PC-9 (cell line): ENCODE measurements around the gene CCR5AS.
A peak's percentile ranks its signal among the peaks of the same experiment; 100 is the strongest.
"Not testable (repeated sequence)": the region's sequence is repeated elsewhere in the genome, so short reads cannot be mapped to it uniquely, and the experiment has no call there.

ENCODE experiments used
- BruUV-seq: library from RNA; stranded (reverse); fragments of 400-500 nt; replicated peaks from 2 replicates; lab custom pipeline; 2021; lab: Mats Ljungman, UMichigan
- CTCF ChIA-PET: fragments of 300-600 bp; sonication (Branson Sonifier 250); formaldehyde crosslinking; loops from one replicate; lab custom pipeline; 2022; ENCODE audit warnings: antibody characterized with exemption; lab: Charles Lee
- POLR2A ChIA-PET: fragments of 300-600 bp; sonication (Branson Sonifier 250); formaldehyde crosslinking; loops from one replicate; lab custom pipeline; 2022; ENCODE audit warnings: antibody characterized with exemption; ENCODE audit not compliant: unreplicated experiment; lab: Charles Lee
- DNase-seq, 2 experiments: peaks; one replicate each; pipeline versions ENCODE4 v3.0.0 to v3.0.0-alpha.2; 2015 to 2022; ENCODE audit warnings: mixed read lengths in 1 of 2
- H2AFZ ChIP-seq: fragments of 200-600 bp; sonication (generic); 2 replicates; pipeline ENCODE4 v1.8.1; 2017; ENCODE audit warnings: antibody characterized with exemption
- H3F3A ChIP-seq: fragments of 200-600 bp; sonication (generic); 2 replicates; pipeline ENCODE4 v1.8.1; 2017; ENCODE audit warnings: antibody characterized with exemption, mild to moderate bottlenecking, low read depth; ENCODE audit not compliant: insufficient read depth
- H3K27ac ChIP-seq: fragments of 200-600 bp; sonication (generic); 2 replicates; pipeline ENCODE4 v1.6.1; 2016; ENCODE audit warnings: mixed run types
- H3K27me3 ChIP-seq: fragments of 200-600 bp; sonication (generic); 2 replicates; pipeline ENCODE4 v1.6.1; 2016; ENCODE audit warnings: low read depth, mixed run types; ENCODE audit not compliant: insufficient read depth
- H3K36me3 ChIP-seq: fragments of 200-600 bp; sonication (generic); 2 replicates; pipeline ENCODE4 v1.6.1; 2016; ENCODE audit warnings: low read depth, mixed run types
- H3K4me1 ChIP-seq: fragments of 200-600 bp; sonication (generic); replicated peaks from 2 replicates; pipeline ENCODE4 v1.6.1; 2016; ENCODE audit warnings: mixed run types; ENCODE audit not compliant: insufficient read depth
- H3K4me2 ChIP-seq: fragments of 200-600 bp; sonication (generic); 2 replicates; pipeline ENCODE4 v1.6.1; 2017; ENCODE audit warnings: mixed run types
- H3K4me3 ChIP-seq: fragments of 200-600 bp; sonication (generic); 2 replicates; pipeline ENCODE4 v1.6.1; 2016; ENCODE audit warnings: mixed run types
- H3K79me2 ChIP-seq: fragments of 200-600 bp; sonication (generic); 2 replicates; pipeline ENCODE4 v1.6.1; 2017; ENCODE audit warnings: low read depth, mixed run types
- H3K9me2 ChIP-seq: fragments of 200-600 bp; sonication (generic); 2 replicates; pipeline ENCODE4 v1.8.1; 2017; ENCODE audit warnings: mild to moderate bottlenecking; ENCODE audit not compliant: insufficient read depth
- H3K9me3 ChIP-seq: fragments of 200-600 bp; sonication (generic); 2 replicates; pipeline ENCODE4 v1.8.1; 2016; ENCODE audit warnings: low read depth; ENCODE audit not compliant: insufficient read depth
- H4K20me1 ChIP-seq: fragments of 200-600 bp; sonication (generic); 2 replicates; pipeline ENCODE4 v1.8.1; 2017; ENCODE audit not compliant: insufficient read depth
- CTCF ChIP-seq: fragments of 200-600 bp; sonication (generic); conservative IDR thresholded peaks from 2 replicates; pipeline ENCODE4 v1.6.1; 2017; ENCODE audit warnings: mixed run types, antibody characterized with exemption, mild to moderate bottlenecking, moderate library complexity
- EZH2 ChIP-seq: fragments of 200-600 bp; sonication (generic); IDR thresholded peaks from 2 replicates; pipeline ENCODE4 v1.8.0; 2017; ENCODE audit warnings: antibody characterized with exemption, low read depth
- intact Hi-C: fragments of 100-400 bp; cut with micrococcal nuclease; formaldehyde crosslinking; loops from one replicate; pipeline ENCODE4 v1.10.0; 2022; ENCODE audit not compliant: unreplicated experiment

CCR5AS gene

GRCh38 chr3:46334741-46335478, 72.0 kb downstream of the CCR5AS start:
- H3K4me3 ChIP-seq, result no peak overlapping the region
- ChIA-PET POLR2A (no interaction called here), CTCF (no interaction called here)
- H3K4me2 ChIP-seq, result no peak overlapping the region
- intact Hi-C loops, result no loop called here
- H3K27me3 ChIP-seq, result no peaks in the 10 kb centered on the region
- no TSS peak for BruUV-seq
- DNase-seq, result peak in 1 of 2 experiments; percentile 70
- peak overlapping the region; percentile 20; the same call in 1 of the 2 replicates for H3K27ac ChIP-seq
- no peaks in the 10 kb centered on the region for H3K36me3 ChIP-seq
- H3F3A ChIP-seq, result peaks cover 5% of the 10 kb centered on the region; the same call in 1 of the 2 replicates
- peaks cover 11% of the 10 kb centered on the region; the same call in 1 of the 2 replicates for H3K9me3 ChIP-seq
- H4K20me1 ChIP-seq, result no peaks in the 10 kb centered on the region
- no peak for TF ChIP-seq EZH2
- no peak for TF ChIP-seq CTCF
- no peaks in the 10 kb centered on the region; the same call in 1 of the 2 replicates for H3K4me1 ChIP-seq
- no peaks in the 10 kb centered on the region for H3K79me2 ChIP-seq
- no peaks in the 10 kb centered on the region for H3K9me2 ChIP-seq
- no peak overlapping the region for H2AFZ ChIP-seq

- CTCF ChIA-PET, H3K9me3 ChIP-seq, H3K79me2 ChIP-seq, DNase-seq, BruUV-seq, H3K4me3 ChIP-seq, H3K36me3 ChIP-seq, H3K27ac ChIP-seq, intact Hi-C loops, H2AFZ ChIP-seq, H3K4me1 ChIP-seq, H3K4me2 ChIP-seq, H3K9me2 ChIP-seq, H3F3A ChIP-seq, POLR2A ChIA-PET, H3K27me3 ChIP-seq, H4K20me1 ChIP-seq: not testable (repeated sequence)
Measured at GRCh38 chr3:46330676-46331075, 76.2 kb downstream of the CCR5AS start.

DNA sequence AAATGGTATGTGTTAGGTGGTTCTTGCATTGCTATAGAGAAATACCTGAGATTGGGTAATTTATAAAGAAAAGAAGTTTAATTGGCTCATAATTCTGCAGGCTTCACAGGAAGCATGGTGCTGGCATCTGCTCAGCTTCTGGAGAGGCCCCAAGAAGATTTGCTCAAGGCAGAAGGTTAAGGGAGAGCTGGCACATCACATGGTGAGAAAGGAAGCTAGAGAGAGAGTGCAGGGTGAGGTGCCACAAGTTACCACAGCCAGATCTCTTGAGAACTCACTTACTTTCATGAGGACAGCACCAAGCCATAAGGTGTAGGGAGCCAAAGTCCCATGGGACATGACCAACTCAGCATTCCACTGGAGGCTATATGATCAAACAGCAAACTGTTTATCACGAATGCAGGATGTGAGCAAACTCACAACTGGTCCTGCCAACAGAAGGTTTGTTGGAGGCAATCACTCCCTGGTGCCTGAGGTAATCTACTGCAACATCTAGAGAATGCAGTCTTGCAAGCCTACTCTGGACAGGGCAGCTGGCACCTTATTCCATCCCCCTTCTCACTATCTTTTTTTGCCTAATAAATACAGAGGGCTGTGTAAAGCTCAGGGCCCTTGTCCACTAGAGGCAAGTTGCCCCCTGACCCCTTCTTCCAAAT, 81.1 kb downstream of the CCR5AS start:
- Histone ChIP-seq H3K36me3 (no peaks in the 10 kb centered on the region), H4K20me1 (no peaks in the 10 kb centered on the region), H3K4me1 (no peaks in the 10 kb centered on the region), H3K27me3 (no peaks in the 10 kb centered on the region), H3K4me2 (no peak overlapping the region), H3K9me3 (no peaks in the 10 kb centered on the region; the same call in 1 of the 2 replicates), H3K79me2 (no peaks in the 10 kb centered on the region), H3K9me2 (no peaks in the 10 kb centered on the region), H3K27ac (no peak overlapping the region), H2AFZ (no peak overlapping the region), H3K4me3 (no peak overlapping the region), H3F3A (no peaks in the 10 kb centered on the region)
- peak; percentile 1 to 39 for DNase-seq
- ChIA-PET POLR2A (no interaction called here), CTCF (no interaction called here)
- intact Hi-C loops, result no loop called here
- no TSS peak for BruUV-seq
- TF ChIP-seq EZH2 (no peak), CTCF (no peak)
